MM.1S (cell line): ENCODE measurements around the gene MMADHC.

ENCODE experiments used
- CTCF ChIP-seq: fragments of 300-600 bp; sonication (generic); IDR thresholded peaks from 2 replicates; pipeline ENCODE4 v1.5.1; 2016; ENCODE audit warnings: antibody characterized with exemption, low read length, mixed read lengths
- EZH2 ChIP-seq: fragments of 300-600 bp; sonication (generic); optimal IDR thresholded peaks from 2 replicates; pipeline ENCODE3; 2017; ENCODE audit warnings: low read depth, mild to moderate bottlenecking, antibody characterized with exemption, low read length, mixed read lengths

GRCh38 chr2:149538138-149538833, 49.3 kb downstream of the MMADHC start:
- TF ChIP-seq CTCF (no peak), EZH2 (no peak)
